ENCODE results near the gene TMEM19. TPM values are rescaled to one million over a fixed set of nuclear protein-coding genes. Genes with fewer than 3 reads are reported as not detected.

Gene TMEM19
- total RNA-seq (10 to 100 TPM in 5 of 7 donors, 1 to 10 TPM in 2; 3.9 to 16.1 (median 11.2) TPM), polyA plus RNA-seq (10 to 100 TPM in 1 of 2 donors, 1 to 10 TPM in 1; 5.0 to 11.5 TPM)
- long read RNA-seq, donor 1, full-length matches to known transcripts: 12 of 22 reads
- long read RNA-seq, donor 1, partial matches to known transcripts: 0 of 22 reads
- long read RNA-seq, donor 1, other reads (novel, unspliced or antisense): 10 of 22 reads
- long read RNA-seq, donor 2, full-length matches to known transcripts: 8 of 8 reads
- long read RNA-seq, donor 2, partial matches to known transcripts: 0 of 8 reads
- long read RNA-seq, donor 2, other reads (novel, unspliced or antisense): 0 of 8 reads
- long read RNA-seq, donor 3, full-length matches to known transcripts: 8 of 12 reads
- long read RNA-seq, donor 3, partial matches to known transcripts: 0 of 12 reads
- long read RNA-seq, donor 3, other reads (novel, unspliced or antisense): 4 of 12 reads

DNA sequence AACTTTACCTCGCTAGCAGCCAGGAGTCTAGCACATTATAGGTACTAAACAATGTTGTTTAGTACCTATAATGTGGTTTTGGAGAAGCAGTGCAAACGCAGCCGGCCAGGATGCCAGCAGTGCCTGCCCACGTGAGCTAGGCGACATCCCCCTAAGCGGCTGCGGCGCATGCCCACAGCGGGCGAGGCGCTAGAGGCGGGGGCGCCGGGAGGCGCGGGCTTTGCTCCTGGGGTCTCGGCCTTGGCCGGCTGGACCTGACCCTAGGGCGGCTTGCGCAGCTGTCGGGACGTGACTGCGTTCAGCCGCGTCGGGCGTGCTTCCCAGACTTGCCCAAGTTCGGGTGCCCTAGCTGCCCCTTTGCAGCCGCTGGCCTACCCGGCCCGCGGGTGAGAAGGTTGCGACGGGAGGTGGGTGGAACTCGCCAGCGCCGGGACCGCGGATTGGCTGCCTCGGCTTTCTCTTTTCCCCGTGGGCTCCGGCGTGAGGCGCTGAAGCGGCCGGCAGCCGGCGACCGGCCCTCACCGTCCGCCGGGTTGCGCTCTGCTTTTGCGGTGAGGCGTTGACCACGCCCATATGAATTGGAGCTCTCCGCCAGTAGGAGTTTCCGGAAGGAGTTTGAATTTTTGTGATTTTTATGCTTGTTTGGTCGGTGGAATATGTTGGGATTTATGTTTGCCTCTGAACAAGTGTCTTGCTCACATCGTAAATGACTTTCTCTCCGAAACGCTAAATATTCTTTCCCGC lies at the start of gene TMEM19:
Gene TMEM19, plus strand, starts transcription at position 169 of the 744 bp plus-strand sequence. CDS start 599 bp downstream, outside the sequence.
- Histone ChIP-seq H3K4me3 (peak within 1 kb of the TSS; percentile 61), H3K27me3 (no peaks in the 10 kb centered on the region), H3K4me1 (ENCODE audit: insufficient read depth) (no peaks in the 10 kb centered on the region), H3K9me3 (no peaks in the 10 kb centered on the region), H3K36me3 (no peaks in the 10 kb centered on the region), H3K27ac (peak within 1 kb of the TSS; percentile 66 to 76)
- TF ChIP-seq POLR2A (IDR thresholded peaks at IDR 0.05) (peak; percentile 9), EP300 (IDR thresholded peaks at IDR 0.05) (no peak)
- TF ChIP-seq, protein P1, sequence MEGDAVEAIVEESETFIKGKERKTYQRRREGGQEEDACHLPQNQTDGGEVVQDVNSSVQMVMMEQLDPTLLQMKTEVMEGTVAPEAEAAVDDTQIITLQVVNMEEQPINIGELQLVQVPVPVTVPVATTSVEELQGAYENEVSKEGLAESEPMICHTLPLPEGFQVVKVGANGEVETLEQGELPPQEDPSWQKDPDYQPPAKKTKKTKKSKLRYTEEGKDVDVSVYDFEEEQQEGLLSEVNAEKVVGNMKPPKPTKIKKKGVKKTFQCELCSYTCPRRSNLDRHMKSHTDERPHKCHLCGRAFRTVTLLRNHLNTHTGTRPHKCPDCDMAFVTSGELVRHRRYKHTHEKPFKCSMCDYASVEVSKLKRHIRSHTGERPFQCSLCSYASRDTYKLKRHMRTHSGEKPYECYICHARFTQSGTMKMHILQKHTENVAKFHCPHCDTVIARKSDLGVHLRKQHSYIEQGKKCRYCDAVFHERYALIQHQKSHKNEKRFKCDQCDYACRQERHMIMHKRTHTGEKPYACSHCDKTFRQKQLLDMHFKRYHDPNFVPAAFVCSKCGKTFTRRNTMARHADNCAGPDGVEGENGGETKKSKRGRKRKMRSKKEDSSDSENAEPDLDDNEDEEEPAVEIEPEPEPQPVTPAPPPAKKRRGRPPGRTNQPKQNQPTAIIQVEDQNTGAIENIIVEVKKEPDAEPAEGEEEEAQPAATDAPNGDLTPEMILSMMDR (IDR thresholded peaks at IDR 0.05): peak in 1 of 3 donors; percentile 22
- DNase-seq: peak; percentile 82 to 91 (median 86)
- 0 to 1% (median 0%) methylated on average over 51 to 63 of the region's 63 CpGs for WGBS, 3 donors
- intact Hi-C loops (cut with DNase I): no loop called here

DNA sequence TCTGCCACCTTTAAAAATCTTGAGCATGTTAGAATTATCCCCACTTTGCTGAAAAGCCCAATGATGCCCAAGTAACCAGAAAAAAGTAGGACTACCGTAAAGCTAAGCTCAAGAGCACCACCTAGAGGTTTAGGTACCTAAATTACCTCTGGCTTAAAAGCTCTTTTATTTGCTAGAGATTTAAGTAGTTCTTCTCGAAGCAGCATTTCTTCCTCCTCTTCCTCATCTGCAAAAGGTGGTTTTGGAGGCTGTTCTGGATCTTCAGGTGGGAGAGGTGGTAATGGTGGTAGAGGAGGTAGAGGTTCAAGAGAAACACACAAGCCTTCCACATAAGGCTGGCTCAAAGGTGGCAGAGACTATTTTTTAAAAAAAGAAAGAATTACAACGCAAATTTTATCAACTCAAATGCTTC lies 49.2 kb upstream of the TMEM19 start:
- H3K4me3 ChIP-seq: no peak overlapping the region
- no peaks in the 10 kb centered on the region for H3K9me3 ChIP-seq
- H3K36me3 ChIP-seq: no peaks in the 10 kb centered on the region
- intact Hi-C loops (cut with DNase I): no loop called here
- DNase-seq: no peak
- H3K27me3 ChIP-seq: no peaks in the 10 kb centered on the region
- no peaks in the 10 kb centered on the region for H3K4me1 ChIP-seq (ENCODE audit: insufficient read depth)
- 28 to 33% (median 31%) methylated on average over 3 of the region's 3 CpGs for WGBS, 3 donors
- H3K27ac ChIP-seq: no peak overlapping the region
- TF ChIP-seq EP300 (IDR thresholded peaks at IDR 0.05): no peak
- TF ChIP-seq, protein P1 (IDR thresholded peaks at IDR 0.05): peak; percentile 13 to 42 (median 25)

- Histone ChIP-seq H3K27me3 (no peaks in the 10 kb centered on the region), H3K27ac (no peak overlapping the region), H3K36me3 (no peaks in the 10 kb centered on the region), H3K9me3 (no peaks in the 10 kb centered on the region), H3K4me1 (ENCODE audit: insufficient read depth) (no peaks in the 10 kb centered on the region), H3K4me3 (no peak overlapping the region)
- intact Hi-C loops (cut with DNase I): no loop called here
- TF ChIP-seq POLR2A (IDR thresholded peaks at IDR 0.05): no peak
- TF ChIP-seq, protein P1 (IDR thresholded peaks at IDR 0.05): no peak
- no peak for DNase-seq
Observed at GRCh38 chr12:71638499-71638898, 47.4 kb upstream of the TMEM19 start.

- TF ChIP-seq POLR2A (IDR thresholded peaks at IDR 0.05) (no peak), EP300 (IDR thresholded peaks at IDR 0.05) (no peak)
- TF ChIP-seq, protein P1 (IDR thresholded peaks at IDR 0.05): no peak
- Histone ChIP-seq H3K27ac (no peak overlapping the region), H3K27me3 (no peaks in the 10 kb centered on the region), H3K4me1 (ENCODE audit: insufficient read depth) (no peaks in the 10 kb centered on the region), H3K36me3 (no peaks in the 10 kb centered on the region), H3K9me3 (no peaks in the 10 kb centered on the region), H3K4me3 (no peak overlapping the region)
- 76 to 88% (median 85%) methylated on average over 2 of the region's 2 CpGs for WGBS, 3 donors
- intact Hi-C loops (cut with DNase I): no loop called here
- DNase-seq: no peak
Observed at GRCh38 chr12:71639341-71639760, 46.5 kb upstream of the TMEM19 start.
